NCI-H446 (cell line): ENCODE results near the gene DPY19L1.
A peak's percentile ranks its signal among the peaks of the same experiment; 100 is the strongest.
"Not testable (repeated sequence)": the region's sequence is repeated elsewhere in the genome, so short reads cannot be mapped to it uniquely, and the experiment has no call there.

Experiments used
- DNase-seq, 2 experiments: peaks; one replicate each; lab custom pipeline; 2025; lab: John Stamatoyannopoulos, UW

The DPY19L1 gene

GRCh38 chr7:35035511-35035961 lies 1.7 kb downstream of the DPY19L1 start:
- peak in 1 of 2 experiments; percentile 32 for DNase-seq

- DNase-seq = no peak
Measured at GRCh38 chr7:35032166-35032565, 5.1 kb downstream of the DPY19L1 start.

- DNase-seq = no peak
Measured at GRCh38 chr7:35030848-35031247, 6.4 kb downstream of the DPY19L1 start.

- no peak for DNase-seq
Measured at GRCh38 chr7:35029311-35029710, 8.0 kb downstream of the DPY19L1 start.

GRCh38 chr7:35026150-35026549 lies 11.1 kb downstream of the DPY19L1 start:
- no peak for DNase-seq

- no peak for DNase-seq
Measured at GRCh38 chr7:35025369-35025870, 11.9 kb downstream of the DPY19L1 start.

- DNase-seq = no peak
Measured at GRCh38 chr7:35024298-35024697, 13.0 kb downstream of the DPY19L1 start.

GRCh38 chr7:35022725-35023124 lies 14.6 kb downstream of the DPY19L1 start:
- no peak for DNase-seq

- DNase-seq = no peak
Measured at GRCh38 chr7:35021445-35021844, 15.8 kb downstream of the DPY19L1 start.

GRCh38 chr7:35019801-35020200 lies 17.5 kb downstream of the DPY19L1 start:
- no peak for DNase-seq

GRCh38 chr7:35019179-35019729 lies 18.0 kb downstream of the DPY19L1 start:
- DNase-seq = no peak

GRCh38 chr7:35015346-35015859 lies 21.9 kb downstream of the DPY19L1 start:
- DNase-seq = no peak

GRCh38 chr7:35012160-35012559 lies 25.1 kb downstream of the DPY19L1 start:
- DNase-seq = no peak

- DNase-seq = no peak
Measured at GRCh38 chr7:35011085-35011484, 26.2 kb downstream of the DPY19L1 start.

- DNase-seq = no peak
Measured at GRCh38 chr7:35007768-35008167, 29.5 kb downstream of the DPY19L1 start.

GRCh38 chr7:35004531-35005095 lies 32.7 kb downstream of the DPY19L1 start:
- DNase-seq = peak in 1 of 2 experiments; percentile 50

- peak; percentile 83 to 94 for DNase-seq
Measured at GRCh38 chr7:35003679-35004303, 33.5 kb downstream of the DPY19L1 start.

- peak; percentile 83 to 90 for DNase-seq
Measured at GRCh38 chr7:35003177-35003650, 34.1 kb downstream of the DPY19L1 start.

- DNase-seq = not testable (repeated sequence)
Measured at GRCh38 chr7:34998335-34998734, 39.0 kb downstream of the DPY19L1 start.

- not testable (repeated sequence) for DNase-seq
Measured at GRCh38 chr7:34996423-34997090, 40.7 kb downstream of the DPY19L1 start.

GRCh38 chr7:34995757-34996156 lies 41.5 kb downstream of the DPY19L1 start:
- no peak for DNase-seq
